HG03520 (cell line): ENCODE results near the gene TUBGCP2.
"Not testable (repeated sequence)": the region's sequence is repeated elsewhere in the genome, so short reads cannot be mapped to it uniquely, and the experiment has no call there.

ENCODE experiments used
- ATAC-seq: cut with Tn5 transposase; IDR thresholded peaks from one replicate; pipeline ENCODE4 v1.9.1; 2021; ENCODE audit warnings: mild to moderate bottlenecking, moderate library complexity; ENCODE audit not compliant: unreplicated experiment

The TUBGCP2 gene

GRCh38 chr10:133235265-133235855, 73.3 kb downstream of the TUBGCP2 start:
- ATAC-seq, result no peak

- ATAC-seq, result not testable (repeated sequence)
Measured at GRCh38 chr10:133234796-133235195, 73.9 kb downstream of the TUBGCP2 start.

GRCh38 chr10:133231946-133232574, 76.6 kb downstream of the TUBGCP2 start:
- ATAC-seq, result no peak

GRCh38 chr10:133231244-133231945, 77.3 kb downstream of the TUBGCP2 start:
- no peak for ATAC-seq

GRCh38 chr10:133230387-133231195, 78.1 kb downstream of the TUBGCP2 start:
- ATAC-seq, result no peak

- ATAC-seq, result no peak
Measured at GRCh38 chr10:133230044-133230361, 78.7 kb downstream of the TUBGCP2 start, which contains the start of gene UTF1. Gene UTF1 (plus strand): TSS chr10:133230217. CDS start chr10:133230289, 72 bp downstream.

GRCh38 chr10:133229265-133230043, 79.2 kb downstream of the TUBGCP2 start:
- ATAC-seq, result no peak
